NOMO-1 treated with DMSO at 0.1 percent for 48 hours (cell line): ENCODE measurements around the gene CYTL1.
"Not testable (repeated sequence)": the region's sequence is repeated elsewhere in the genome, so short reads cannot be mapped to it uniquely, and the experiment has no call there.

Experiments used
- DNase-seq: peaks from one replicate; lab custom pipeline; 2025; ENCODE audit not compliant: unreplicated experiment; lab: John Stamatoyannopoulos, UW

Gene CYTL1

DNA sequence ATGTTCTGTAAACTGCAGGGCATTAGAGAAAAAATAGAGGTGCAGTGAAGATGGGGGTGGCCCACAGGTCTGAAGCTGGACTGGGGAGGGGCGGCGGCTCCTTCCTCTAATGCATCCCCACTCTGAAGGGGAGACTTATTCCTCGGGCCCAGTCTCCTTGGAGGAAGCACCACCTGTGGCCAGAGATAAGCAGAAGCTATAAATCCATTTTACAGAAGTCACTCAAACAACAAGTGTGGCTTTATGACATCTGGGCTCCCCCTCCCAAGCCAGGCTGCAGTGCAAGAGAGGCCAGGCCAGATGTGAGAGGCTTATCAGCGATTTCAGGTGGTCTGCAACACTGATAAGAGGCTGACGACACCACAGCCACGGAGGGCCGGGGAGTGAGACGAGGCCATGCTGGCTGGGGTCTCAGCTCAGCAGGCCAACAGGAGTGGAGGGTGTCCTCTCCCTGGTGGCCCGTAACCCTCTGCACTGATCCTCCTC, 15.8 kb downstream of the CYTL1 start:
- DNase-seq, result no peak

DNA sequence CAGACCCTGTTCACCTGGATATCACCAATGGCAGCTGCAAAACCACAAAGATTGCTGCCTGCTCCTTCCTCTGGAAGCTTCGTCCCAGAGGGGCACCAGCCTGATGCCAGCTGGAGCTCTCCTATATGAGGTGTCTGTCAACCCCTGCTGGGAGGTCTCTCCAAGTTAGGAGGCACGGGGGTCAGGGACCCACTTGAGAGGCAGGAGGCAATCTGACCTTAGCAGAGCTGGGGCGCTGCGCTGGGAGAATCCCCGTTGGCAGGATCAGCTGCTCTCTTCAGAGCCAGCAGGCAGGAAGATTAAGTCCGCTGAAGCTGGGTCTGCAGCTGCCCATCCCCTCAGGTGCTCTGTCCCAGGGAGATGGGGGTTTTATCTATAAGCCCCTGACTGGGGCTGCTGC, 17.6 kb downstream of the CYTL1 start:
- not testable (repeated sequence) for DNase-seq

DNA sequence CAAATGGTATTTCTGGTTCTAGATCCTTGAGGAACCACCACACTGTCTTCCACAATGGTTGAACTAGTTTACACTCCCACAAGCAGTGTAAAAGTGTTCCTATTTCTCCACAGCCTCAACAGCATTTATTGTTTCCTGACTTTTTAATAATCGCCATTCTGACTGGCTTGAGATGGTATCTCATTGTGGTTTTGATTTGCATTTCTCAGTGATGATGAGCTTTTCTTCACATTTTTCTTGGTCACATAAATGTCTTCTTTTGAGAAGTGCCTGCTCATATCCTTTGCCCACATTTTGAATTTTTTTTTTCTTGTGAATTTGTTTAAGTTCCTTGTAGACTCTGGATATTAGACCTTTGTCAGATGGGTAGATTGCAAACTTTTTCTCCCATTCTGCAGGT, 22.3 kb downstream of the CYTL1 start:
- DNase-seq, result not testable (repeated sequence)

DNA sequence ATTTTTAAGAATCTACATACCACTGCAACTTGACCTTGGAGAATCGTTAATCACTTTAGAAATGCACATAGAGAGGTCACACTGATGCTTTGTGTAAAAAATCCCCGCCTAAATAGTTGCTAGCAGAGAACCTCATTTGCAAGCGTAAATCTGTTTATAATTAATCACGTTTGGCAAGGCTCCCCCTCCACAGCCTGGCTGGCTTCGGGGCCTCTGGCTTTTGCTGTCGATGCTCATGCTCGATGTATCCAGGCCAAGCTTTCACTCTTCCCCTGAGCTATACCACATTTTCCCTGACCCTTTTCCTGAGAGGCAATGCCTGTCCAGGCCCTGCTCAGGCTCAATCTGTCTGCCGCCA, 23.4 kb downstream of the CYTL1 start:
- no peak for DNase-seq

DNA sequence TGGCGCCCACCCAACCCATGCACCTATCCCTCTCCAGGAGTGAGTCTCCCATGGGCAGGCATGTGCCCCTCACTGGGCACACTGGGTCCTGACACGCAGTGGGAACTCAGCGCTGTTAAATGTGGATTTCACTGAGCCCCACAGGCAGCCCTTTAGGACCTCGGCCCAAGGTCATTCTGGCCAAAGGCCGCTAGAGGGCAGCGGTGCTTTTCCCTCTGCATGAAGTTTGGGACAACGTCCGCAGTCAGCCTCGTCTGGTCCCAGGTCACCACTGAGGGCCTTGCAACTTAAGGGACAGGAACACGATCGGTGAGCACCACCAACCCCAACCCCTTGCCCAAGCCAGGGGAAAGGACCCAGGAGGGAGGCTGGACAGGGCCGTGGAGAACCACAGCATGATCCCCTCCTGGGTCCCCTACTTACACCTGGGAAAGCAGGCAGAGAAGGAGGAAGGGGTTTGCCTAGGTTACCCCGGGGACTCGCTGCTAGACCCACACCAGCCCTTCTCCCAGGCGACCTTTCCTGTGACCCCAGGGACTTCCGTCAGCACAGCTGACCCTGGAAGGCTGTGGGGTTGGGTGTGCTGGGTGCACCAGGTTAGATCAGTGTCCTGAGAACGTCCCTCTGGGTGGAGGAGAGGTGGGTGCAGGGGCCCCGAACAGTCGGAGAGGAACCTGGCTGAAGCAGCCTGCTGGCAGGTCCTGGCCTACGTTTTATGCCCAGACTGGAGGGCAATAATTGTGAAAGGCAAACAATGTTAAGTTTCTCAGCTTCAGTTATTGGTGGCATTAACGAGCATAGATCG, 24.0 kb downstream of the CYTL1 start:
- DNase-seq, result peak; percentile 11

DNA sequence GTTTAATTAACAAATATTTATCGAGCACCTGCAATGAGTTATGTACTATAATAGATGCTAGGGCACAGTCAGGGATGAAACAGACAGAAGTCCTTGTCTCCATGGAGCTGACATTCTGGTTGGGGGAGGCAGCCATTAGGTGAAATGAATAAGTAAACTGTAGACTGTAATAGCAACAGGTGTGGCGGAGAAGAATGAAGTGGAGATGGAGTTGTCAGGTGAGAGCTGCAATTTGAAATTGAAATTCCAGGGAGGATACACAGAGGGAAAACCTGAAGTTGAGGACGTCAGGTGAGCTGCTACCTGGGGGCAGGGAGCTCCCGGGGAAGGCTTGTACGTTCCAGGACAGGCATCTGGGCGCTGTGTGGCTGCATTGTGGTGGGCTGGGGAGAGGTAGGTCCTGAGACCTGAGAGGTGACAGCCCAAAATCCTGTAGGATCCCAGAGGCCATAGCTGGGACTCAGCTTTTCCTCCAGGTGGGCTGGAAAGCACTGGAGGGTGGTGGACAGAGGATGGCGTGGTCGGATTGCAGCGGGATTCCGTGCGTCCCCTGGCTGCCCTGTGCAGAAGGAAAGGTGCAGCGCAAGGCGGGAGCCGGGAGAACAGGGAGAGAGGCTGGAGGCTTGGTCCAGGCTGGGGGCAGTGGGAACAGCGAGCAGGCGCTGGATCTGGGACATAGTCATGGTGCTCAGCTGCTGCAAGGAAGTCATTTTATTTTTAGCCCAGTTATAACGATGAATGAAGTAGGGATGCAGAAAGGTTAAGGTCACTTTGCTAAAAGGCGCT, 24.8 kb downstream of the CYTL1 start:
- DNase-seq, result no peak

DNA sequence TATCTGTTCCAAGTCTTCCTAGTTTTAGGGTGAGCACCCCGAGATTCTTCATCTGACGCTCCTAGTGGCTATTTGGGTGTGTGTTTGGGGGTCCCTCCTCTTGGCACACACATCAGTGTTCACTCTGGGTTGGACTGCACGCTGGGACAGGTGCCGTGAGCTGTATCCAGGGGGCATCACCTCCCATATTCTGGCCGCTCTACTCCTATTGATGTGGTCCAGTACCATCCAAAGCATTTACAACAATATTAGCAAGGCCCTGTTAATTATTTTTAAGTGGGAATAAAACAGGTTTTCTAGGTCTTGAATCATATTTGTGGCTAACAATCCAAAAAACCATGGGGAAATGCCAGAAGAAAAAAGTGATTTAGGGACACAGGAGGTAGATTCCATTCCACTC, 26.4 kb downstream of the CYTL1 start:
- DNase-seq, result no peak

DNA sequence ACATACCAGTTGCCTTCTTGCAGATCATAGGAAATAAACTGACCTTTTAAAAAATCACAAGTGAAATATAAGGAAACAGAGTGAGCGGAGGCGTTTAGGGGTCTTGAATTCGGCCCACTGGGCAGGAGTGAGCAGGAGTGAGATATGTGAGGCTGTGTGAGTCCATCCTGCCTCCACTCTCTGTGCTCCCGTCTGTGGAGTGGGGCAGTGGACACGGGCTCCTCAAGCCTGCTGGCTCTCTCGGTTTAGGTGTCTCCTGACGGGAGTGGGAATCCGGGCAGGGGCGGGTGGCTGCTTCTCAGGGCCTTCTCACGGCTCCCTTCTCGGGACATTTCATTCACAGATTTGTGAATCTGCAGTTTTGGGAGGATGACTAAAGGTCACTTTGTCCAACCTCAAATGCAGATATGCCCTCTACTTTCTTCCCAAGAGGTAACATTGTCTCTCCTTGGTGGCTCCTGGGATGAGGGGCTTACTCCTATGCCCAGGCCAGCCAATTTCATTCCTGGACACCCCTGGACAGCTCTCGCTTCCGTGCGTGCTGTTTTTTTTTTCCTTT, 27.6 kb downstream of the CYTL1 start:
- no peak for DNase-seq

DNA sequence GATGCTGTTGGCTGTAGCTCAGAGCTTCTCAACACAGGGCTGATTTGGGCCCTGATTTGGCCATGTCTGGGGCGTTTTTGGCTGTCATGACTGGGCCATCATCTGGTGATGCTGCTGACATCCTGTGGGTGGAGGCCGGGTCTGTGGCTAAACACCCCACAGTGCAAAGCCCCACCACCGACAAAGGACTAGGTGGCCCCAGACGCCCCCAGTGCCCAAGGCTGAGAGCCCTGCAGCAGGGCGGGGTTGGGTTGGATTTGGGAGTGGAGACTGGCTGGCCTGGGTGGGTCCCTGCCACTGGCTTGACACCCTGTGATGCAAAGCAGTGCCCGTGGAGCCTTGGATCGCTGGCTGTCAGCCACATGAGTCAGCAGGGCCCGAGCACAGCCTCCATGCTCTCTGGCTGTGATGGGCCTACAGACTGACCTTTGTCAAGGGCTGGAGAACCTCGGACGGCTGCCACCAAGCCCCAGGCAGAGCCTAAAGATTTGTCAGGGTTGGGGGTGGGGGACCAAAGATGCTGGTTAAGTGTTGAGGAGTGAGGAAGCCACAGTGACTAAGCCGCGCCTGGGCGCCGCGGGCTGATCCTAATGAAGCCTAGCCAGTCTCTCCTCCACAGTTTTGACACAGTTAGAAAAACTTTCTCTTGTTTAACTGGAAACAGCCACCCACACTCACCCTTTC, 28.3 kb downstream of the CYTL1 start:
- no peak for DNase-seq

DNA sequence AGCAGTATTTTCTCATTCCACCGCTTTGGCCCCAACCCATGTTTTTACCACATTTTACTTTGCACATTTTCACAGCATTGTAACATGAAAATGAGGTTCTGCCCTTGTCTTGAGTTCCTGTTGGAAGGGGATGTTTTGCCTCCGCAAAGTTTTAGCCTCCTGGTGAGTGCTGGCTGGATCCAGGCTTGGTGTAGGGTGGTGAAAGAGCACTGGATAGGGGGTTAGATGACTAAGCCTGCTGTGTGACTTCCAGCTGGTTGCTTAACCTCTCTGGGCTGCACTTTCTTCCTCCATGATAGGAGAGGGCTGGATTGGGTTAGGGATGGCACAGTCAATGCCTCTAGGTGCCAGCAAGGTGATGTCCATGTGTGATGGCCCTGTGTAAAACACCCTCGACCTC, 28.9 kb downstream of the CYTL1 start:
- no peak for DNase-seq

DNA sequence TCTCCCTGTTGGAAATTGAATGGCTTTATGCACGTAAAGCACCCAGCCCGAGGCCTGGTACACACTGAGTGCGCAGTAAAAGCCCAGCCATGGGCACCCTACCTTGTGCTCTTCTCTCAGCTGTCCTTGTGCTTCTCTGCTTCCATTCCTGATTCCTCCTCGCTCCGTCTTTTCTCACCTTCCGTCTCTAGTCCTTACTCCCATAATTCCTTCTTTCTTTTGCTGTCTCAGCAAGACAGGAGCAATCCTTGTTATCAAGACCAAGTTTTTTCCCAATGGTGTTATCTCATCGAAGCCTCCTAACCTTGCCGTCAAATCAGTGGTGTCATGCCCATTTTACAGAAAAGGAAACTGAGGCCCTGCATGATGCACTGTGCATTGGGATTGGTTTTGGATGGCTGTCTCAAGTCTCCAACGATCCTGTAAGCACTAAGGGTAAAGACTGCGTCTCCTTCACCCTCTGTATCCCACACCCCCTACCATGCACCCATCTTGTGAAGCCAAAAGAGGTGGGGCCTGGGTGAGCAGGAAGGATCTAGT, 30.1 kb downstream of the CYTL1 start:
- no peak for DNase-seq

DNA sequence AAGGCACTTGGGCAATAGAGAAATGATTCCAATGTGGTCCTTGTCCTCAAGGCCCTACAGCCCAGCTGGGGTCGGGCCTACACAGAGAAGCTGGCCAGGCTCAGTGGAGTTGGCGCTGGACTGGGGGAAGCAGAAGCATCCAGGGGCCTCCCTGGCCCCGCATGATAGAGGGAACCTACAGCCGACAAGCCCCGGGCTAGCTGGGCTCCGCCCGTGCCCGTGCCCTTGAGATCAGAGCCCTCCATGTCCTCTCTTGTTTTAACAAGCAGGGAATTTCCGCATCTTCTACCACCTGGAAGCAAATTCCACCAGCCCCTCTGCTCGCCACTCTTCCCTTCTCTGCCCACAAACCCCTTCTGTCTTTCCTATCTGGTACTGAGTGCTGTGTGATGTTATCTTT, 31.6 kb downstream of the CYTL1 start:
- DNase-seq, result no peak

DNA sequence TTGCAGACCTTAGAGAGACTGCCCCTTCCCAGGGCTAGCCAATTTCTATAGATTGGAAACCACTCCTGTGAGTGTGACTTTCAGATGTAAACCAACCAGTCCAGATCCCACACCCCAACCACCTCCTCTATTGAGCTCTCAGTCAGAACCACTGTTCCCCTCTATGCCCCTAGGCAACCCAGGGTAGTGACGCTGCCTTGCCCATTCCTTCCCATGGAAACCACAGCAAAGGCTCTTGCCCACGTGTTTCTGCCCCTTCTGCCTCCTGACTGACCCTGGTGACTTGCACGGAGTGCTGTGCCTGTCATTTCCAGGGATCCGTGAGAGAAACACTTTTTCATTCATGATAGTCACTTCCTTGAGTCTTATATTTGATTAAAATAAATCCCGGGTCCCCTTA, 32.4 kb downstream of the CYTL1 start:
- DNase-seq, result no peak

DNA sequence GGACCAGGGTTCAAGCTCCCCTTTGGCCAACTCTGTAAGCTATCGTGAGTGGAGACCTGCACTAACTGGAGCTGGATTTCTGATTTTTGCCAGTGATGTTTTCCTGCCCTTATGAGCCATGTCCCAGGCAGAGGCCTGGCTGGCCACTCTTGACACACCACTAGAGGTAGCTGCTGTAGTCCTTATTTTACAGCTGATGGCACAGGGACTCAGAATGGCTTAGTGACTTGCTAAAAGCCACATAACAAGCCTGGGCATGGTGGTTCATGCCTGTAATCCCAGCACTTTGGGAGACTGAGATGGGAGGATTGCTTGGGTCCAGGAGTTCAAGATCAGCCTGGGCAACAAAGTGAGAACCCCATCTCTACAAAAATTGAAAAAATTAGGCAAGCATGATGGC, 33.4 kb downstream of the CYTL1 start:
- DNase-seq, result no peak

DNA sequence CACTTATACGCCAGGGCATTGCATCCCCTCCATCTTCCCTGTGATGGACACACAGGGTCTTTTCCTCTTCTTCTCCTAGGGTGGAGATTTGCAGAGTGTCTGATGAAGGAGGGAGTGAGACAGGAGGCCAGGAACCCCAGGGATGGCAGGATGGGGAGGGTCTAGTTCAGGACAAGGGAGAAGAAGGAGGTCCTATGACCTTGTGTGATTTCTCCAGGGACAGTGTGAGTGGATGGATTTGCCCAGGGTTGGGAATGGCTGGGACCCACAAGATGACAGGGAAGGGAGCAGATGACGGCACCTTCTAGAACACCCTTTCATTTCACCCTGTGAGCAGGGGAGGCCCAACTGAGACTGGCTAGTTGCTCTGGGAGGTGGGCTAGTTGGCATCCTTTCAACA, 34.2 kb downstream of the CYTL1 start:
- DNase-seq, result no peak

DNA sequence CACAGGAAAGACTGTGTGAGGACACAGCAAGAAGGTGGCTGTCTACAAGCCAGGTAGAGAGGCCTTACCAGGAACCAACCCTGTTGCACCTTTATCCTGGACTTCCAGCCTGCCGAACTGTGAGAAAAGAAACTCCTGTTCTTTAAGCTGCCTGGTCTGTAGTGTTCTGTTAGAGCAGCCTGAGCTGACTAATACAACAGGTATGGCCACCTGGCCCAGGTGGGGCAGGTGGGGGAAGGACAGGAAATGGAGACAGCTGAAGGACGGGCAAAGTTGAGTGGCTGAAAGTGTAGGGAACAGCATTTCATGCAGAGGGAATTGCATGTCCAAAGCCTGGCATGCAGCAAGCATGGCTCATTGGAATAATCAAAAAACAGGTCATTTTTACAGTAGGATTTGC, 35.1 kb downstream of the CYTL1 start:
- no peak for DNase-seq

DNA sequence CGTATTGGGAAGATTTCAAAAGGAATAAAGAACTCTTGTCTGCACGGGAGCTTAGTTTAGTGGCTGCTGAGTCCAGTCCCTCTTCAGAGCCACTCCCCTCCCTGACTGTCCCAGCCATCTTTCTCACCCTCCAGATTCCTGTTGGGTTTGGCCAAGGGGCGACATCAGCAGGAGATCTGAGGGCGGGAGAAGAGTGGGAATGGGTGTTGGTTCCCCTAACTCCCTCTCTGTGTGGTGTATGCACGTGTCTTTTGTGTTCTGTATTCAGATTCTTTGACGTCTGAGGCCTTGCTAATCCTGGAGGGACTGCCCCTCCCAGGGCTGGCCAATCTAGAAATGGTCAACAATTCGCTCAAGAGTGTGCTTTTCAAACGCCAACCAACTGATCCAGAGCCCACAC, 37.4 kb downstream of the CYTL1 start:
- DNase-seq, result no peak

DNA sequence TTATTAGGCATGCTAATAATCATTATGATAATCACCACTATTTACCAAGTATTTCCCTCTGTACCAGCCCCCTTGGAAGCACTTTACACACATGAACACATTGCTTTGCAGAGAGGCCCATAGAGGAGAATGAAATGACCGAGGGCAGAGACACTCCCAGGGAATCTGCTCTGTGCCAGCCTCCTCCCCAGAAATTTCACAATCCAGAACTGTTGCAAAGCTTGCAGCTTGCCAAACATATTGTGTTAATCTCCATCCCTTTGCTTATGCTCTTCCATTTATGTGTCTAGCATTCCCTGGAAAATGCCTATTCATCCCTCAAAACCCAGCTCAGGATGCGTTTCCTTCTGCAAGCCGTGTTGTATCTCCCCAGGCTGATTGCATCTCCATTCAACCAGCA, 37.8 kb downstream of the CYTL1 start:
- DNase-seq, result no peak

DNA sequence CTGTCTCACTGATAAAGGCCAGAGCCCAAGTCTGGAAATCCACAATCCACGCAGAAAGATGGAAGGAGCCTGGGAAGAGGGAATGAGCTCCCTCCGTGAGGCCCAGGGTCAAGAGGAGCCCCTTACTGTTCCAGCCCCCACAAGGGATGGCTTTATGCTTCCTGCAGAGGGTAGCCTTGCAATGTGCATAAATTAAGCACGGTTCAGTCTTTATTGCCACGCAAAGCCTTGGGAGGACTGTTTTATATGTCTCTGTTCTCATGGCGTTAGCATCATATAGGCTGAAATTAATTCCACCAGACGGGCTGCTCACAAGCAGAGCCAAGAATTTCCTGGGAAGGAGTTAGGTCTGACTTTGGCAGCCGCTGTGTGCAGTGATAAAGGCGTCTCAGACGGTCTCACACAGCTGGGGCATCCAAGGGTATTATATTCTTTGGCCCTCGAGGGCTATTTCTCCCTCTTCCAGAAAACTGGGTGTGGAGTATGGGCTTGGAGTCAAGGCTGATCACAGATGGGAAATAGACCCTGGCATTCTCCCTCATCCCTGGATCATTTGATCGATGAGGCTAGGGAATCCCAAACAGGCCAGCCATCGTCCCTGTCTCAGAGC, 38.5 kb downstream of the CYTL1 start:
- DNase-seq, result no peak

DNA sequence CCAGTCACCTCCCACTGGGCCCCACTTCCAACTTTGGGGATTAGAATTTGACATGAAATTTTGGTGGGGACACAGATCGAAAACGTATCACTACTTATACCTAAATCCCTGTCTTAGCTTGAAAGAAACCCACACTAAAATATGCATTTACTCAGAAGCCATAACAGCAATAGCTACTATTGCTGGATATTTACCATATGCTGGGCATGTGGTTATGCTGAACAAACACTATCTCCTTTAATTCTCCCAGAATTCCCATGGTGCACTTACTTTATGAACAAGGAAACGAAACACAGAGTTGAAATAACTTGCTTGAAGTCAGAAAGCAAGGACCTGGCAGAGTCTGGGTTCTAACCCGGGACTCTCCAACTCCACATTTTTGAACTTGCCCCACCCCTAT, 39.3 kb downstream of the CYTL1 start:
- DNase-seq, result no peak

DNA sequence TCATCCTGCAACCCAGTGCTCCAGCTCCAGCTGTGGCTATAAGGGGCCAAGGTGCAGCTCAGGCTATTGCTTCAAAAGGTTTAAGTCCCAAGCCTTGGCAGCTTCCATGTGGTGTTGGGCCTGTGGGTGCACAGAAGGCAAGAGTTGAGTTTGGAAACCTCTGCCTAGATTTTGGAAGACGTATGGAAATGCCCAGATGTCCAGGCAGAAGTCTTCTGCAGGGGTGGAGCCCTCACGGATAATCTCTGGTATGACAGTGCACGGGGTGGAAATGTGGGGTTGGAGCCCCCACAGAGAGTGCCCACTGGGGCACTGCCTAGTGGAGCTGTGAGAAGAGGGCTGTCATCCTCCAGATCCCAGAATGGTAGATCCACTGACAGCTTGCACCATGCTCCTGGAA, 44.5 kb downstream of the CYTL1 start:
- no peak for DNase-seq
